Upper lobe of left lung (tissue), 4 donors: ENCODE data around the gene GCM1.

ENCODE experiments used
- POLR2A ChIP-seq, 4 donors: fragments of 450-650 bp; IDR thresholded peaks; one replicate each; pipeline ENCODE4 v1.5.1; 2016 to 2017; ENCODE audit warnings: antibody characterized with exemption in 4 of 4, mild to moderate bottlenecking in 2 of 4
- POLR2AphosphoS5 ChIP-seq, 2 donors: sonication (generic); formaldehyde crosslinking; IDR thresholded peaks; one replicate each; pipeline ENCODE4 v1.5.1; 2017; ENCODE audit warnings: antibody characterized with exemption in 2 of 2
- TF ChIP-seq, protein P1 (sequence below), 6 experiments: fragments of 450-650 bp in 4 of 6; fragments of 200-600 bp in 2 of 6; sonication (generic) in 2 of 6; IDR thresholded peaks; one replicate each; pipeline ENCODE4 v1.5.1; 2016 to 2019; ENCODE audit warnings: antibody characterized with exemption in 6 of 6

- TF ChIP-seq POLR2A (IDR thresholded peaks at IDR 0.05): no peak
- TF ChIP-seq, protein P1, sequence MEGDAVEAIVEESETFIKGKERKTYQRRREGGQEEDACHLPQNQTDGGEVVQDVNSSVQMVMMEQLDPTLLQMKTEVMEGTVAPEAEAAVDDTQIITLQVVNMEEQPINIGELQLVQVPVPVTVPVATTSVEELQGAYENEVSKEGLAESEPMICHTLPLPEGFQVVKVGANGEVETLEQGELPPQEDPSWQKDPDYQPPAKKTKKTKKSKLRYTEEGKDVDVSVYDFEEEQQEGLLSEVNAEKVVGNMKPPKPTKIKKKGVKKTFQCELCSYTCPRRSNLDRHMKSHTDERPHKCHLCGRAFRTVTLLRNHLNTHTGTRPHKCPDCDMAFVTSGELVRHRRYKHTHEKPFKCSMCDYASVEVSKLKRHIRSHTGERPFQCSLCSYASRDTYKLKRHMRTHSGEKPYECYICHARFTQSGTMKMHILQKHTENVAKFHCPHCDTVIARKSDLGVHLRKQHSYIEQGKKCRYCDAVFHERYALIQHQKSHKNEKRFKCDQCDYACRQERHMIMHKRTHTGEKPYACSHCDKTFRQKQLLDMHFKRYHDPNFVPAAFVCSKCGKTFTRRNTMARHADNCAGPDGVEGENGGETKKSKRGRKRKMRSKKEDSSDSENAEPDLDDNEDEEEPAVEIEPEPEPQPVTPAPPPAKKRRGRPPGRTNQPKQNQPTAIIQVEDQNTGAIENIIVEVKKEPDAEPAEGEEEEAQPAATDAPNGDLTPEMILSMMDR (IDR thresholded peaks at IDR 0.05): no peak
- TF ChIP-seq POLR2AphosphoS5 (IDR thresholded peaks at IDR 0.05): no peak
Observed at GRCh38 chr6:53124131-53124800, 24.4 kb downstream of the GCM1 start.
